Measurements from ENCODE around the gene DYRK3. TPM values are rescaled to one million over a fixed set of nuclear protein-coding genes. Genes with fewer than 3 reads are reported as not detected.

Gene DYRK3
- total and polyA plus RNA-seq, 10 of the 15 experiments (the other 5 are each of a cell fraction or from before 2014, with no cell fraction given), result 1.6 to 12.9 (median 10.3) TPM

DNA sequence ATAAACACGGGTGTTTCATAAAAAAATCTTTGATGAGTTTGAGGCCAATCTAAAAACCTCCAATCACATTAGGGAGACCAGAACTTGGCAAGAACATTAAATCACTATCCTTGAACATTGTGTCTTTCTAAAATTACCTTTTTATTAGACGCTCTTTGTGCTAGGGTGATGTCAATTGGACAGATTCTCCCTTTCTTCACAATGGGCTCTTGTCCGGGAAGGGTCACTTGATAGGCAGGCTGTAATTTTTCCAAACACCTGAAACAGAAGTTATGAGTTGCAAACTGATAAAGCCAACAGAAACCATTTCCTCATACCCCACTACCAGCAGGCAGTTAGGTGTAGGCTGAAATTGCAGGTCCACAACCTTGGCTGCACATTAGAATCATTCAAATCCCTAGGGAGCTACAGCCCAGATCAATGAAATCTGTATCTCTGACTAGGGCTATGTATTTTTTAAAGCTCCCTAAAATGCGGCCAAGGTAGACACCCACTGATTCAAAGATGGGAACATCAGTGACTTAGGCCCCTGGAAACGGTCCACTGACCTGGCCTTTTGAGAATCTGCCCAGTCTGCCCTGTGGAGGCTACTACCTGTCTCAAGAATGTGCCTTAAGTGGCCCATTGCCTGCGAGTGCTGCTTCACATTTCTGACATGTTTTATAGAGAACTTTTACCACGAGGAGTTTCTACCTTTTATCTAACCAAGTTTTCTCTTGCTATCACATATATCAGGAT is 39.6 kb upstream of the DYRK3 start:
- Histone ChIP-seq H2AFZ (ENCODE audit: control insufficient read depth, low read depth, low read length) (no peak overlapping the region), H3K27me3 (replicated peaks in 1 of 2; ENCODE audit: control insufficient read depth in 2 of 2, insufficient read depth in 2 of 2, low read length in 1 of 2) (no peaks in the 10 kb centered on the region), H3K4me2 (ENCODE audit: control insufficient read depth, insufficient read depth) (no peak overlapping the region), H3K79me2 (ENCODE audit: control insufficient read depth, insufficient read depth, low read length) (no peaks in the 10 kb centered on the region), H3K9me3 (replicated peaks; ENCODE audit: control insufficient read depth, insufficient read depth, low read length) (no peaks in the 10 kb centered on the region), H4K20me1 (ENCODE audit: control insufficient read depth, insufficient read depth) (no peaks in the 10 kb centered on the region), H3K9ac (ENCODE audit: control insufficient read depth, insufficient read depth, low read length) (no peak overlapping the region), H3K4me3 (no peak overlapping the region), H3K27ac (ENCODE audit: control insufficient read depth, insufficient read depth) (no peak overlapping the region), H3K36me3 (ENCODE audit: control insufficient read depth in 2 of 2, insufficient read depth in 2 of 2, low read length in 1 of 2) (peaks cover 14 to 25% of the 10 kb centered on the region in 2 experiments), H3K4me1 (ENCODE audit: control insufficient read depth, insufficient read depth, low read length) (no peaks in the 10 kb centered on the region)
- DNase-seq (ENCODE audit: low read depth, low spot score) (no peak), ATAC-seq (no peak), FAIRE-seq (no peak)
- no TSS peak for BruUV-seq (replicated peaks)
- in situ Hi-C loops (cut with MboI), result no loop called here
- ChIA-PET RAD21 (ENCODE audit: unreplicated experiment) (no interaction called here), POLR2A (no interaction called here), CTCF (interaction anchor here (6.0 kb wide), 1 partner anchor 50 kb away, joined by 44 read pairs; no protein-coding TSS in a partner anchor), SMC1A (ENCODE audit: uncharacterized antibody, unreplicated experiment) (interaction anchor here (1.2 to 1.4 kb wide), 2 partner anchors 71 to 89 kb away, joined by 3 read pairs; partner anchors contain the start of gene RASSF5)
- 97% methylated on average over 7 of the region's 7 CpGs for WGBS (ENCODE audit: insufficient coverage, insufficient replicate concordance, low lambda C conversion rate, missing lambda C conversion rate)
- TF ChIP-seq USF2 (IDR thresholded peaks at IDR 0.05; ENCODE audit: borderline replicate concordance, low read depth, low read length) (no peak), RCOR1 (conservative IDR thresholded peaks at IDR 0.05; ENCODE audit: low read depth, low read length) (no peak), ETV6 (conservative IDR thresholded peaks at IDR 0.05 in 1 of 2, IDR thresholded peaks at IDR 0.05 in 1 of 2; ENCODE audit: borderline replicate concordance in 1 of 2, low read depth in 1 of 2) (no peak), CHD1 (IDR thresholded peaks at IDR 0.05; ENCODE audit: low read depth, low read length) (no peak), RAD51 (IDR thresholded peaks at IDR 0.05) (no peak), ZBTB4 (CRISPR knock-in tag; IDR thresholded peaks at IDR 0.05) (no peak), NRF1 (conservative IDR thresholded peaks at IDR 0.05; ENCODE audit: low read depth, low read length) (no peak), ATF3 (IDR thresholded peaks at IDR 0.05; ENCODE audit: borderline replicate concordance, extremely low read depth, low read depth, low read length) (no peak), STAT3 (IDR thresholded peaks at IDR 0.05; ENCODE audit: low read depth, low read length) (no peak), FOXK2 (IDR thresholded peaks at IDR 0.05) (no peak)
- intact Hi-C loops (cut with micrococcal nuclease; ENCODE audit: unreplicated experiment), result no loop called here
